ENCODE data around the gene CFAP119.

- TF ChIP-seq CTCF (IDR thresholded peaks at IDR 0.05) = no peak
- TF ChIP-seq POLR2A (IDR thresholded peaks at IDR 0.05) = no peak
Observed at GRCh38 chr16:30797670-30798309, 35.9 kb upstream of the CFAP119 start.

All from testis (tissue), 2 donors.